ENCODE data around the gene NCK1. TPM values are rescaled to one million over a fixed set of nuclear protein-coding genes. Genes with fewer than 3 reads are reported as not detected.
"Not testable (repeated sequence)": the region's sequence is repeated elsewhere in the genome, so short reads cannot be mapped to it uniquely, and the experiment has no call there.

The NCK1 gene
- total RNA-seq, 4 donors from 2014 or later, result 35.4 to 44.6 (median 42.7) TPM

DNA sequence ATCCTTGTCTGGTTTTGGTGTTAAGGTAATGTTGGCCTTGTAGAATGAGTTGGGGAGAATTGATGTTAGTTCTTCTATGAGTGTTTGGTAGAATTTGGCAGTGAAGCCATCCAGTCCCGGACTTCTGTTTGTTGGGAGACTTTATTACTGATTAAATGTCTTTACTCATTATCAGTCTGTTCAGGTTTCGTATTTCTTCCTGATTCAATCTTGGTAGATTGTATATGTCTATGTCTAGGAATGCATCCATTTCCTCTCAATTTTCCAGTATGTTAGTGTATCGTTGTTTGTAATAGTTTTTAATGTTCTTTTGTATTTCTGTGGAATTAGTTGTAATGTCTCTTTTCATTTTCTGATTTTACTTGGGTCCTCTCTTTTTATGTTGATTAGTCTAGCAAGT, 39.4 kb downstream of the NCK1 start:
- TF ChIP-seq, protein P1, sequence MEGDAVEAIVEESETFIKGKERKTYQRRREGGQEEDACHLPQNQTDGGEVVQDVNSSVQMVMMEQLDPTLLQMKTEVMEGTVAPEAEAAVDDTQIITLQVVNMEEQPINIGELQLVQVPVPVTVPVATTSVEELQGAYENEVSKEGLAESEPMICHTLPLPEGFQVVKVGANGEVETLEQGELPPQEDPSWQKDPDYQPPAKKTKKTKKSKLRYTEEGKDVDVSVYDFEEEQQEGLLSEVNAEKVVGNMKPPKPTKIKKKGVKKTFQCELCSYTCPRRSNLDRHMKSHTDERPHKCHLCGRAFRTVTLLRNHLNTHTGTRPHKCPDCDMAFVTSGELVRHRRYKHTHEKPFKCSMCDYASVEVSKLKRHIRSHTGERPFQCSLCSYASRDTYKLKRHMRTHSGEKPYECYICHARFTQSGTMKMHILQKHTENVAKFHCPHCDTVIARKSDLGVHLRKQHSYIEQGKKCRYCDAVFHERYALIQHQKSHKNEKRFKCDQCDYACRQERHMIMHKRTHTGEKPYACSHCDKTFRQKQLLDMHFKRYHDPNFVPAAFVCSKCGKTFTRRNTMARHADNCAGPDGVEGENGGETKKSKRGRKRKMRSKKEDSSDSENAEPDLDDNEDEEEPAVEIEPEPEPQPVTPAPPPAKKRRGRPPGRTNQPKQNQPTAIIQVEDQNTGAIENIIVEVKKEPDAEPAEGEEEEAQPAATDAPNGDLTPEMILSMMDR (IDR thresholded peaks at IDR 0.05), result no peak
- TF ChIP-seq EP300 (IDR thresholded peaks at IDR 0.05) (no peak), POLR2A (IDR thresholded peaks at IDR 0.05) (no peak), POLR2AphosphoS5 (IDR thresholded peaks at IDR 0.05) (no peak)
- peaks cover 0 to 28% (median 0%) of the 10 kb centered on the region in 3 donors for H3K9me3 ChIP-seq
- ATAC-seq, result no peak
- no peaks in the 10 kb centered on the region for H3K27me3 ChIP-seq
- H3K36me3 ChIP-seq, result peaks cover 0 to 7% of the 10 kb centered on the region in 2 donors
- peaks cover 3 to 33% (median 4%) of the 10 kb centered on the region in 3 donors for H3K4me1 ChIP-seq
- WGBS, 2 donors (ENCODE audit: low coverage in 1 of 2), result 86 to 96% methylated on average over 3 of the region's 3 CpGs
- H3K27ac ChIP-seq, result no peak overlapping the region
- H3K4me3 ChIP-seq, result no peak overlapping the region

GRCh38 chr3:136902530-136902929, 40.5 kb downstream of the NCK1 start:
- peaks cover 3 to 43% (median 4%) of the 10 kb centered on the region in 3 donors for H3K4me1 ChIP-seq
- not testable (repeated sequence) for H3K27me3 ChIP-seq, ATAC-seq, H3K36me3 ChIP-seq, H3K4me3 ChIP-seq, H3K27ac ChIP-seq
- peaks cover 0 to 28% (median 0%) of the 10 kb centered on the region in 3 donors for H3K9me3 ChIP-seq
- WGBS, 2 donors (ENCODE audit: low coverage in 1 of 2), result 93 to 100% methylated on average over 1 of the region's 1 CpG

GRCh38 chr3:136903899-136904298, 41.9 kb downstream of the NCK1 start:
- Histone ChIP-seq H3K4me3 (no peak overlapping the region), H3K9me3 (peaks cover 0 to 28% (median 0%) of the 10 kb centered on the region in 3 donors), H3K4me1 (peaks cover 1 to 38% (median 3%) of the 10 kb centered on the region in 3 donors), H3K27me3 (no peaks in the 10 kb centered on the region), H3K27ac (no peak overlapping the region), H3K36me3 (peaks cover 0 to 4% of the 10 kb centered on the region in 2 donors)
- ATAC-seq, result no peak
- TF ChIP-seq EP300 (IDR thresholded peaks at IDR 0.05) (no peak), POLR2AphosphoS5 (IDR thresholded peaks at IDR 0.05) (no peak)
- TF ChIP-seq, protein P1 (IDR thresholded peaks at IDR 0.05), result no peak
- WGBS, 2 donors (ENCODE audit: low coverage in 1 of 2), result 0% methylated on average over 1 of the region's 1 CpG

- Histone ChIP-seq H3K36me3 (peaks cover 0 to 4% of the 10 kb centered on the region in 2 donors), H3K4me3 (no peak overlapping the region), H3K27ac (no peak overlapping the region), H3K27me3 (no peaks in the 10 kb centered on the region), H3K4me1 (peaks cover 0 to 38% (median 0%) of the 10 kb centered on the region in 3 donors), H3K9me3 (peaks cover 0 to 28% (median 0%) of the 10 kb centered on the region in 3 donors)
- TF ChIP-seq POLR2A (IDR thresholded peaks at IDR 0.05) (no peak), POLR2AphosphoS5 (IDR thresholded peaks at IDR 0.05) (no peak), EP300 (IDR thresholded peaks at IDR 0.05) (no peak)
- TF ChIP-seq, protein P1 (IDR thresholded peaks at IDR 0.05), result no peak
- WGBS, 2 donors (ENCODE audit: low coverage in 1 of 2), result 0 to 75% methylated on average over 1 to 4 of the region's 4 CpGs
- ATAC-seq, result no peak
These were observed 42.7 kb downstream of the NCK1 start for GRCh38 chr3:136904746-136905145.

DNA sequence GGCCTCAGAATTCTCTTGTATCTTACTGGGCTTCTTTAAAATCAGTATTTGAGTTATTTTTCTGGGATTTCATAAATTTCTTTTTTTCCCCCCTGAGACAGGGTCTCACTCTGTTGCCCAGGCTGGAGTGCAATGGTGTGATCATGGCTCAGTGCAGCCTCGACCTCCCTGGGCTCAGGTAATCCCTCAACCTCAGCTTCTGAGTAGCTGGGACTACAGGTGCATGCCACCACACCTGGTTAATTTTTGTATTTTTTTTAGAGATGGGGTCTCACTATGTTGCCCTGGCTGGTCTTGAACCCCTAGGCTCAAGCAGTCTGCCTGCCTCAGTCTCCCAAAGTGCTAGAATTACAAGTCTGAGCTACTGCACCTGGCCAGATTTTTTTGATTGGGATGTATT, 43.5 kb downstream of the NCK1 start:
- peaks cover 0 to 28% (median 0%) of the 10 kb centered on the region in 3 donors for H3K9me3 ChIP-seq
- no peaks in the 10 kb centered on the region for H3K27me3 ChIP-seq
- peaks cover 0 to 41% (median 0%) of the 10 kb centered on the region in 3 donors for H3K4me1 ChIP-seq
- no peak for ATAC-seq
- H3K27ac ChIP-seq, result no peak overlapping the region
- WGBS, 2 donors (ENCODE audit: low coverage in 1 of 2), result 80 to 100% methylated on average over 1 of the region's 1 CpG
- no peak overlapping the region for H3K4me3 ChIP-seq
- no peak for TF ChIP-seq POLR2AphosphoS5 (IDR thresholded peaks at IDR 0.05)
- TF ChIP-seq, protein P1 (IDR thresholded peaks at IDR 0.05), result no peak
- TF ChIP-seq EP300 (IDR thresholded peaks at IDR 0.05), result no peak
- TF ChIP-seq POLR2A (IDR thresholded peaks at IDR 0.05), result no peak
- no peaks in the 10 kb centered on the region for H3K36me3 ChIP-seq

Data from gastroesophageal sphincter (tissue), 4 donors.